Cardiac atrium fibroblast (primary cell): ENCODE data around the gene LRAT. TPM values are rescaled to one million over a fixed set of nuclear protein-coding genes. Genes with fewer than 3 reads are reported as not detected.

Experiments
- total RNA-seq: library from RNA; depleted of rRNA; stranded (reverse); fragments of >200 nt; gene quantifications from 2 replicates; pipeline ENCODE4 v1.2.3, GENCODE V29; 2015

Gene LRAT
- total RNA-seq = 0.36 and 1.8 TPM in 2 replicates

GRCh38 chr4:154743683-154744340, at the start of gene LRAT:
TSS of gene LRAT (plus strand) at chr4:154744000. CDS start at chr4:154744327, 327 bp downstream.

GRCh38 chr4:154781126-154781982, 37.6 kb downstream of the LRAT start, which contains the start of gene RBM46:
TSS of gene RBM46 (plus strand) at chr4:154781272. CDS start at chr4:154796753, 15,481 bp downstream.

Other genes with a start within 250 kb of the LRAT start
- 39.0 and 58.1 TPM in 2 replicates for gene PLRG1, start 193.6 kb upstream of the LRAT start, total RNA-seq
- gene FGB, start 181.0 kb upstream of the LRAT start, total RNA-seq = not detected in 2 replicates
- gene FGA, start 153.3 kb upstream of the LRAT start, total RNA-seq = not detected in 2 replicates
- gene FGG, start 131.3 kb upstream of the LRAT start, total RNA-seq = not detected in 2 replicates
- gene RBM46, start 37.3 kb downstream of the LRAT start, total RNA-seq = not detected in 2 replicates